Esophagus squamous epithelium (tissue), 5 donors: ENCODE results near the gene NHERF1. TPM values are rescaled to one million over a fixed set of nuclear protein-coding genes. Genes with fewer than 3 reads are reported as not detected.

ENCODE experiments used
- DNase-seq: peaks from one replicate; lab custom pipeline; 2025; lab: John Stamatoyannopoulos, UW
- H3K27ac ChIP-seq, 4 donors: fragments of 200-600 bp; sonication (generic); one replicate each; pipeline ENCODE4 v1.5.1; 2016 to 2019; ENCODE audit warnings: mild to moderate bottlenecking in 1 of 4
- H3K27me3 ChIP-seq, 4 donors: fragments of 200-600 bp; sonication (generic); 1 replicate in 3 of 4; 2 replicates in 1 of 4; pipeline versions ENCODE4 v1.5.1 to v1.6.0; 2017 to 2021; ENCODE audit warnings: antibody characterized with exemption in 1 of 4
- H3K36me3 ChIP-seq, 3 donors: fragments of 200-600 bp; sonication (generic); one replicate each; pipeline ENCODE4 v1.5.1; 2016 to 2019
- H3K4me1 ChIP-seq, 3 donors: fragments of 200-600 bp; sonication (generic); one replicate each; pipeline ENCODE4 v1.5.1; 2017 to 2019
- H3K4me3 ChIP-seq, 4 donors: fragments of 200-600 bp; sonication (generic); 1 replicate in 3 of 4; 2 replicates in 1 of 4; pipeline ENCODE4 v1.5.1; 2016 to 2019; ENCODE audit warnings: mild to moderate bottlenecking in 2 of 4, moderate library complexity in 1 of 4
- H3K9me3 ChIP-seq, 3 donors: fragments of 200-600 bp; sonication (generic); one replicate each; pipeline ENCODE4 v1.5.1; 2016 to 2019
- CTCF ChIP-seq, 6 experiments: fragments of 450-650 bp in 4 of 6; fragments of 200-600 bp in 2 of 6; sonication (generic) in 2 of 6; IDR thresholded peaks; one replicate each; pipeline ENCODE4 v1.5.1; 2016 to 2019; ENCODE audit warnings: antibody characterized with exemption in 6 of 6, mild to moderate bottlenecking in 4 of 6, moderate library complexity in 4 of 6
- POLR2A ChIP-seq, 4 donors: fragments of 450-650 bp; IDR thresholded peaks; one replicate each; pipeline ENCODE4 v1.6.1; 2017; ENCODE audit warnings: antibody characterized with exemption in 4 of 4, mild to moderate bottlenecking in 4 of 4, moderate library complexity in 3 of 4
- WGBS, 2 donors: methylation state at CpG; one replicate each; pipeline ENCODE4 v1.1.5; 2018; 5-methylcytosine and 5-hydroxymethylcytosine counted together
- intact Hi-C: fragments of 100-400 bp; cut with DNase I; formaldehyde crosslinking; loops from one replicate; pipeline ENCODE4 v1.15.0; 2022
- total RNA-seq, 4 donors: library from RNA; depleted of rRNA; stranded (reverse); fragments of >200 nt; gene quantifications; one replicate each; pipeline ENCODE4 v1.1.0, GENCODE V29; 2016
- donor health status: DM: yes; HTN: yes; CAD: no.

The NHERF1 gene
- total RNA-seq, 4 donors from 2014 or later = 214 to 483 (median 313) TPM

- H3K27me3 ChIP-seq = no peaks in the 10 kb centered on the region
- peaks cover 0 to 1% (median 0%) of the 10 kb centered on the region in 3 donors for H3K4me1 ChIP-seq
- WGBS, 2 donors = 84 to 94% methylated on average over 9 to 11 of the region's 13 CpGs
- no peak overlapping the region for H3K4me3 ChIP-seq
- intact Hi-C loops = no loop called here
- no peak overlapping the region for H3K27ac ChIP-seq
- no peak for DNase-seq
- no peaks in the 10 kb centered on the region for H3K9me3 ChIP-seq
- TF ChIP-seq POLR2A (IDR thresholded peaks at IDR 0.05) = no peak
- H3K36me3 ChIP-seq = peaks cover 0 to 57% (median 0%) of the 10 kb centered on the region in 3 donors
Observed at GRCh38 chr17:74807441-74807840, 59.0 kb downstream of the NHERF1 start.

- Histone ChIP-seq H3K4me3 (no peak overlapping the region), H3K27me3 (no peaks in the 10 kb centered on the region), H3K9me3 (no peaks in the 10 kb centered on the region), H3K27ac (no peak overlapping the region), H3K4me1 (peaks cover 0 to 3% (median 0%) of the 10 kb centered on the region in 3 donors), H3K36me3 (peaks cover 0 to 55% (median 0%) of the 10 kb centered on the region in 3 donors)
- TF ChIP-seq CTCF (IDR thresholded peaks at IDR 0.05) (no peak), POLR2A (IDR thresholded peaks at IDR 0.05) (no peak)
- 57 to 100% methylated on average over 2 to 6 of the region's 6 CpGs for whole genome bisulfite sequencing, 2 donors
- intact Hi-C loops = no loop called here
- no peak for DNase-seq
Observed at GRCh38 chr17:74807925-74808324, 59.5 kb downstream of the NHERF1 start.

- intact Hi-C loops = no loop called here
- 81 to 92% methylated on average over 9 to 10 of the region's 17 CpGs for WGBS, 2 donors
- Histone ChIP-seq H3K9me3 (no peaks in the 10 kb centered on the region), H3K27ac (no peak overlapping the region), H3K27me3 (no peaks in the 10 kb centered on the region), H3K4me1 (peaks cover 0 to 3% (median 0%) of the 10 kb centered on the region in 3 donors), H3K4me3 (no peak overlapping the region), H3K36me3 (peaks cover 0 to 53% (median 0%) of the 10 kb centered on the region in 3 donors)
- TF ChIP-seq POLR2A (IDR thresholded peaks at IDR 0.05) (no peak), CTCF (IDR thresholded peaks at IDR 0.05) (no peak)
- no peak for DNase-seq
Observed at GRCh38 chr17:74808714-74809430, 60.4 kb downstream of the NHERF1 start.

- Histone ChIP-seq H3K27ac (no peak overlapping the region), H3K27me3 (no peaks in the 10 kb centered on the region), H3K9me3 (no peaks in the 10 kb centered on the region), H3K4me1 (peaks cover 0 to 3% (median 0%) of the 10 kb centered on the region in 3 donors), H3K36me3 (peaks cover 0 to 33% (median 0%) of the 10 kb centered on the region in 3 donors), H3K4me3 (no peak overlapping the region)
- DNase-seq = no peak
- TF ChIP-seq POLR2A (IDR thresholded peaks at IDR 0.05) (no peak), CTCF (IDR thresholded peaks at IDR 0.05) (no peak)
- intact Hi-C loops = no loop called here
- 85 to 95% methylated on average over 11 to 12 of the region's 15 CpGs for WGBS, 2 donors
Observed at GRCh38 chr17:74810699-74811485, 62.5 kb downstream of the NHERF1 start.

GRCh38 chr17:74812109-74813009 is 63.9 kb downstream of the NHERF1 start:
- H3K4me3 ChIP-seq = no peak overlapping the region
- H3K27ac ChIP-seq = no peak overlapping the region
- H3K4me1 ChIP-seq = peaks cover 0 to 3% (median 0%) of the 10 kb centered on the region in 3 donors
- peaks cover 0 to 27% (median 0%) of the 10 kb centered on the region in 3 donors for H3K36me3 ChIP-seq
- H3K27me3 ChIP-seq = no peaks in the 10 kb centered on the region
- WGBS, 2 donors = 55 to 67% methylated on average over 11 to 20 of the region's 23 CpGs
- intact Hi-C loops = no loop called here
- TF ChIP-seq POLR2A (IDR thresholded peaks at IDR 0.05) (no peak), CTCF (IDR thresholded peaks at IDR 0.05) (no peak)
- H3K9me3 ChIP-seq = no peaks in the 10 kb centered on the region
- DNase-seq = no peak
